Measurements from ENCODE around the gene SHISAL2A.

- TF ChIP-seq EZH2phosphoT487 (IDR thresholded peaks at IDR 0.05; ENCODE audit: borderline replicate concordance, low read length) (no peak), CTCF (IDR thresholded peaks at IDR 0.05; ENCODE audit: low read depth, low read length, poor library complexity, severe bottlenecking) (no peak)
Measured at GRCh38 chr1:52600533-52601179, 32.3 kb upstream of the SHISAL2A start.

Measured in DOHH2 (cell line).